B cell (primary cell): ENCODE measurements around the gene RRAGC. TPM values are rescaled to one million over a fixed set of nuclear protein-coding genes. Genes with fewer than 3 reads are reported as not detected.

Experiments used
- ATAC-seq: fragments of 200-7000 bp; cut with Tn5 transposase; one replicate; pipeline ENCODE4 v1.10.0; 2021; ENCODE audit warnings: low read depth, mild to moderate bottlenecking, moderate number of reproducible peaks, moderate library complexity
- CTCF ChIA-PET: fragments of 350-600 bp; sonication (Branson Sonifier 250); formaldehyde crosslinking; loops from one replicate; lab custom pipeline; 2021; ENCODE audit warnings: antibody characterized with exemption, inconsistent platforms; lab: Charles Lee
- POLR2A ChIA-PET: fragments of 350-600 bp; sonication (Branson Sonifier 250); formaldehyde crosslinking; loops from one replicate; lab custom pipeline; 2021; ENCODE audit warnings: antibody characterized with exemption; lab: Charles Lee
- DNase-seq: peaks from one replicate; pipeline ENCODE4 v3.0.0; 2013
- H2AFZ ChIP-seq: 2 replicates; pipeline ENCODE4 v1.6.1; 2012; ENCODE audit warnings: mild to moderate bottlenecking, low read depth, low read length; ENCODE audit not compliant: insufficient read depth, poor library complexity, severe bottlenecking
- H3K27ac ChIP-seq, 2 donors: 1 replicate in 1 of 2; 2 replicates in 1 of 2; pipeline ENCODE4 v1.5.1; 2012 to 2013; ENCODE audit warnings: low read length in 2 of 2, mild to moderate bottlenecking in 2 of 2, moderate library complexity in 1 of 2
- H3K27me3 ChIP-seq, 4 experiments: fragments of 200-600 bp in 1 of 4; sonication (generic) in 1 of 4; replicated peaks in 1 of 4; 1 replicate in 2 of 4; 2 replicates in 2 of 4; pipeline versions ENCODE4 v1.6.1 to v1.7.0; 2013 to 2016; ENCODE audit warnings: low read length in 3 of 4, mild to moderate bottlenecking in 2 of 4, mixed read lengths in 1 of 4, moderate library complexity in 1 of 4; ENCODE audit not compliant: insufficient read depth in 4 of 4, control insufficient read depth in 3 of 4; ENCODE audit errors: control extremely low read depth in 1 of 4
- H3K36me3 ChIP-seq, 2 experiments: replicated peaks in 1 of 2; 1 replicate in 1 of 2; 2 replicates in 1 of 2; pipeline versions ENCODE4 v1.6.1 to v1.7.1; 2013; ENCODE audit warnings: low read length in 1 of 2; ENCODE audit not compliant: insufficient read depth in 2 of 2, control insufficient read depth in 1 of 2; ENCODE audit errors: control extremely low read depth in 1 of 2, extremely low read depth in 1 of 2
- H3K4me1 ChIP-seq, 2 donors: fragments of 200-600 bp in 1 of 2; sonication (generic) in 1 of 2; 1 replicate in 1 of 2; 2 replicates in 1 of 2; pipeline versions ENCODE4 v1.5.1 to v1.6.1; 2013 to 2017; ENCODE audit warnings: low read length in 2 of 2; ENCODE audit not compliant: control insufficient read depth in 2 of 2, insufficient read depth in 2 of 2
- H3K4me2 ChIP-seq: replicated peaks from 2 replicates; pipeline ENCODE3; 2012; ENCODE audit warnings: mild to moderate bottlenecking, low read depth, low read length; ENCODE audit not compliant: poor library complexity, severe bottlenecking
- H3K4me3 ChIP-seq, 5 experiments: fragments of 200-600 bp in 1 of 5; sonication (generic) in 1 of 5; 1 replicate in 3 of 5; 2 replicates in 2 of 5; pipeline versions ENCODE4 v1.5.1 to v1.7.0; 2011 to 2016; ENCODE audit warnings: low read length in 4 of 5, mild to moderate bottlenecking in 4 of 5, low read depth in 2 of 5, control low read depth in 1 of 5, moderate library complexity in 1 of 5; ENCODE audit not compliant: insufficient read depth in 1 of 5; ENCODE audit errors: control extremely low read depth in 1 of 5, extremely low read depth in 1 of 5
- H3K79me2 ChIP-seq: fragments of 200-600 bp; sonication (generic); one replicate; pipeline ENCODE4 v1.6.0; 2016; ENCODE audit warnings: low read length; ENCODE audit not compliant: control insufficient read depth, insufficient read depth
- H3K9ac ChIP-seq: fragments of 200-600 bp; sonication (generic); 2 replicates; pipeline ENCODE4 v1.6.1; 2017; ENCODE audit warnings: mild to moderate bottlenecking, low read length, moderate library complexity
- H3K9me3 ChIP-seq, 3 donors: one replicate each; pipeline versions ENCODE4 v1.6.1 to v1.7.1; 2013; ENCODE audit warnings: low read length in 2 of 3; ENCODE audit not compliant: control insufficient read depth in 2 of 3, insufficient read depth in 1 of 3; ENCODE audit errors: control extremely low read depth in 1 of 3
- H4K20me1 ChIP-seq: 2 replicates; pipeline ENCODE4 v1.6.0; 2012; ENCODE audit warnings: mild to moderate bottlenecking, low read length; ENCODE audit not compliant: insufficient read depth, control insufficient read depth, poor library complexity, severe bottlenecking
- H3K27ac Mint-ChIP-seq: one replicate; pipeline ENCODE4 v1.8.0; 2021; ENCODE audit warnings: mixed read lengths
- H3K27me3 Mint-ChIP-seq: one replicate; pipeline ENCODE4 v1.8.0; 2021; ENCODE audit warnings: mixed read lengths
- H3K4me1 Mint-ChIP-seq: one replicate; pipeline ENCODE4 v1.8.0; 2021; ENCODE audit warnings: mixed read lengths
- H3K4me3 Mint-ChIP-seq: one replicate; pipeline ENCODE4 v1.8.0; 2021; ENCODE audit warnings: mixed read lengths
- H3K9me3 Mint-ChIP-seq: one replicate; pipeline ENCODE4 v1.8.0; 2022; ENCODE audit warnings: mixed read lengths; ENCODE audit not compliant: insufficient read depth
- EZH2 ChIP-seq: IDR thresholded peaks from 2 replicates; pipeline ENCODE4 v1.6.1; 2012; ENCODE audit warnings: borderline replicate concordance, low read depth, mild to moderate bottlenecking, moderate library complexity, low read length; ENCODE audit not compliant: insufficient read depth, poor library complexity, severe bottlenecking
- WGBS: methylation state at CpG from one replicate; pipeline ENCODE4 v1.1.5; 2013; ENCODE audit warnings: missing lambda C conversion rate; ENCODE audit not compliant: insufficient coverage; 5-methylcytosine and 5-hydroxymethylcytosine counted together
- intact Hi-C: fragments of 100-400 bp; cut with micrococcal nuclease; formaldehyde crosslinking; loops from one replicate; pipeline ENCODE4 v1.10.0; 2022
- polyA plus RNA-seq: library from polyadenylated mRNA; depleted of rRNA; stranded (reverse); fragments of >200 nt; gene quantifications from 2 replicates; pipeline ENCODE4 v1.2.3, GENCODE V29; 2012
- total RNA-seq, 2 donors: library from RNA; stranded (reverse); fragments of 120-200 nt in 1 of 2; gene quantifications; 1 replicate in 1 of 2; 2 replicates in 1 of 2; pipeline versions ENCODE4 v1.2.3 to v1.2.4, GENCODE V29; 2013 to 2022
- TF ChIP-seq, protein P1 (sequence below): fragments of 200-600 bp; IDR thresholded peaks from one replicate; pipeline ENCODE4 v1.8.0; 2022; ENCODE audit warnings: antibody characterized with exemption, mild to moderate bottlenecking

The RRAGC gene
- total and polyA plus RNA-seq, 2 donors (not counting 1 experiment from before 2014, with no cell fraction given) = 11.4 to 37.6 TPM

DNA sequence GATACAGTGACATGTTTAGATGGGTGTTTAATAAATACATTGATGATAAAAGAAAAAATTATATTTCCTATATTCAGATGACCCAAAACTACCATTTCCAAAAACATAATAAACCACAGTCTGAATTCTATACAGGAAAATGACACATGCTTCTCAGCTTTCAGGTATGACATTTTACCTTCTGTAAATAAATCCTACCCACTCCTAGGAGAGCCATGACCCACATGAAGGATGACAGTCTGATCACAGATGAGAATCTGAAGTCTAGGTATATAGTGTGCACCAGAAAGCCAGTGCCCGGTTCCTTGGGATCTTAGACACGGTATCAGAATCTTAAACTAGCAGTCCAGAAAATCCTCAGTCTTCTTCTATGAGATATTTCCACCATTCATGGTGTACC lies 25.5 kb upstream of the RRAGC start:
- Mint-ChIP-seq H3K9me3 (no peaks in the 10 kb centered on the region), H3K4me1 (no peaks in the 10 kb centered on the region), H3K4me3 (no peak overlapping the region), H3K27me3 (no peaks in the 10 kb centered on the region), H3K27ac (no peak overlapping the region)
- ChIA-PET POLR2A (no interaction called here), CTCF (no interaction called here)
- Histone ChIP-seq H4K20me1 (no peaks in the 10 kb centered on the region), H2AFZ (no peak overlapping the region), H3K36me3 (no peaks in the 10 kb centered on the region), H3K79me2 (no peaks in the 10 kb centered on the region), H3K4me3 (no peak overlapping the region), H3K4me2 (no peak overlapping the region), H3K27me3 (no peaks in the 10 kb centered on the region), H3K4me1 (no peaks in the 10 kb centered on the region), H3K9me3 (no peaks in the 10 kb centered on the region), H3K9ac (no peak overlapping the region), H3K27ac (no peak overlapping the region)
- intact Hi-C loops = no loop called here
- 100% methylated on average over 1 of the region's 2 CpGs for WGBS
- ATAC-seq = no peak
- no peak for TF ChIP-seq EZH2
- TF ChIP-seq, protein P1, sequence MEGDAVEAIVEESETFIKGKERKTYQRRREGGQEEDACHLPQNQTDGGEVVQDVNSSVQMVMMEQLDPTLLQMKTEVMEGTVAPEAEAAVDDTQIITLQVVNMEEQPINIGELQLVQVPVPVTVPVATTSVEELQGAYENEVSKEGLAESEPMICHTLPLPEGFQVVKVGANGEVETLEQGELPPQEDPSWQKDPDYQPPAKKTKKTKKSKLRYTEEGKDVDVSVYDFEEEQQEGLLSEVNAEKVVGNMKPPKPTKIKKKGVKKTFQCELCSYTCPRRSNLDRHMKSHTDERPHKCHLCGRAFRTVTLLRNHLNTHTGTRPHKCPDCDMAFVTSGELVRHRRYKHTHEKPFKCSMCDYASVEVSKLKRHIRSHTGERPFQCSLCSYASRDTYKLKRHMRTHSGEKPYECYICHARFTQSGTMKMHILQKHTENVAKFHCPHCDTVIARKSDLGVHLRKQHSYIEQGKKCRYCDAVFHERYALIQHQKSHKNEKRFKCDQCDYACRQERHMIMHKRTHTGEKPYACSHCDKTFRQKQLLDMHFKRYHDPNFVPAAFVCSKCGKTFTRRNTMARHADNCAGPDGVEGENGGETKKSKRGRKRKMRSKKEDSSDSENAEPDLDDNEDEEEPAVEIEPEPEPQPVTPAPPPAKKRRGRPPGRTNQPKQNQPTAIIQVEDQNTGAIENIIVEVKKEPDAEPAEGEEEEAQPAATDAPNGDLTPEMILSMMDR = no peak
- DNase-seq = no peak

DNA sequence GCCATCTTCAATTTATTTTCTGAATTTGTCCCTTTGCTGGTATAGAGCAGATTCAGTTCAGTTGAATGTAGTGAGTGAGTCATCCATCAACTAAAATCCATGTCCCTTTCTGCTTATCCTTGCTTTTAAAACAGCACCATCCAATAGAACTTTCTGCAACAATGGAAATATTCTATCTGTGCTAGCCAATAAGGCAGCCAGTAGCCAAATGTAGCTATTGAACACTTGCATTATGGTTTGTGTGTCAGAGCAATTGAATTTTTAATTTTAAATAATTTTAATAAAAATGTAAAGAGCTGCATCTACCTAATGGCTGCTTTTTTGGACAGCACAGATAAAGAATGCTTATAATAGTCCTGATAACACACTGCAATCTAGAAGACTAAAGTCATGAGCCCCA lies 21.9 kb upstream of the RRAGC start, which contains the start of gene GJA9:
Gene GJA9, minus strand, starts transcription at position 101 of the 400 bp plus-strand sequence. CDS start 5,489 bp downstream, outside the sequence.
- H3K4me2 ChIP-seq = no peak within 1 kb of the TSS
- H3K36me3 ChIP-seq = no peaks in the 10 kb centered on the region
- no peak within 1 kb of the TSS for H3K27ac ChIP-seq
- H3K9me3 ChIP-seq = no peaks in the 10 kb centered on the region
- H2AFZ ChIP-seq = no peak within 1 kb of the TSS
- H3K4me3 ChIP-seq = no peak within 1 kb of the TSS
- ChIA-PET POLR2A (interaction anchor here (0.6 kb wide), 1 partner anchor 334 kb away, joined by 3 read pairs; no protein-coding TSS in a partner anchor), CTCF (no interaction called here)
- no peak for DNase-seq
- no peaks in the 10 kb centered on the region for H3K79me2 ChIP-seq
- Mint-ChIP-seq H3K4me3 (no peak within 1 kb of the TSS), H3K4me1 (no peaks in the 10 kb centered on the region), H3K9me3 (no peaks in the 10 kb centered on the region), H3K27ac (no peak within 1 kb of the TSS), H3K27me3 (no peaks in the 10 kb centered on the region)
- intact Hi-C loops = no loop called here
- no peaks in the 10 kb centered on the region for H3K27me3 ChIP-seq
- H3K4me1 ChIP-seq = no peaks in the 10 kb centered on the region
- no peaks in the 10 kb centered on the region for H4K20me1 ChIP-seq
- ATAC-seq = no peak
- H3K9ac ChIP-seq = no peak within 1 kb of the TSS
- no peak for TF ChIP-seq EZH2
- TF ChIP-seq, protein P1 = no peak
